ENCODE measurements around the gene BCL11B. TPM values are rescaled to one million over a fixed set of nuclear protein-coding genes. Genes with fewer than 3 reads are reported as not detected.
"Not testable (repeated sequence)": the region's sequence is repeated elsewhere in the genome, so short reads cannot be mapped to it uniquely, and the experiment has no call there.

Gene BCL11B
- total RNA-seq, 1 donor from 2014 or later: 2.6 TPM

DNA sequence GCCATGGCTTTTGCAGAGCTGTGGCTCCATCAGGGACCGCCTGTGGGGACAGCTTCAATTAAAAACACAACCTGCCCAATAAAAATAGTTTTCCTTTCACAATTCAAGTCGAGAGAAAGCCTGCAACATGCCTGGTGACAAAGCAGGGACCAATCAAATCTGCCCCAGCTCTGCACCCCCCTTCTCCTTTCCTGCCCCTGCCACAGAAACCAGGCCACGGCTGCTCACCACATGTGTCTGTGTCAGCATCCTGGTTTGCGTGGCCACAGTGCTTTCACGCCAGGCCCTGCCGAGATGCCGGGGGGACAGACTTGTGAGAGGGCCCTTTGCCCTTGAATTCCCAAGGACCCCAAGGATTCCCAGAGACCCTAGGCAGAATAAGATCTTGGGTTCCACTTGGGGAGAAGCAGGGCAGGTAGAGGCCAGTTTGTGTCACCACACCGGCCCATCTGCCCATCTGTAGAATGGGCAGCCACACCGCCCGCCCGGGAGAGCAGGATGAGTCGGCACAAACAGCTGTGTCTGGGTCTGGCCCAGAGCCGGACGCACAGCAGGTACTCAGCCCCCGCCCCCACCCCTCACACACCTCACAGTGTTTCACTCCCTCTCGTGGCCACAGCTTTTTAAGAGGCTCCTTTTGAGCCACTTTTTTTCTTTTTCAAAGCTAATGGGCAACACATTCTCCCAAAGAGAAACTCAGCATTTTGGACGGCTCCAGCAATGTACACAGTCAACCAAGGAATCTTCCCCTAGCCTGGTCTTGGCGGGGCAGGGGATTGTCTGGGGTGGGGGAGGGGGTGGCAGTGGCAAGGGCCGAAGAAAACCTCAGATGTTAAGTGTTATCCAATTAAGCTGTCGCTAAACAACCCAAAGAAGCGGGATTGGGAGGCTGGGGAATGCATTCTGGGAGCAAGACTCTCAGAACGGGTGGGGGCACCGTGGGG, 41.5 kb downstream of the BCL11B start:
- no peak overlapping the region for H3K27ac Mint-ChIP-seq (ENCODE audit: unreplicated experiment)
- TF ChIP-seq CTCF (IDR thresholded peaks at IDR 0.05; ENCODE audit: partially characterized antibody, unreplicated experiment): no peak
- H3K36me3 Mint-ChIP-seq (ENCODE audit: unreplicated experiment): peaks cover 5% of the 10 kb centered on the region
- no peak for DNase-seq
- H3K4me3 Mint-ChIP-seq (ENCODE audit: unreplicated experiment): no peak overlapping the region
- peaks cover 9% of the 10 kb centered on the region for H3K9me3 Mint-ChIP-seq (ENCODE audit: unreplicated experiment)
- peaks cover 6% of the 10 kb centered on the region for H3K27me3 Mint-ChIP-seq (ENCODE audit: unreplicated experiment)
- H3K4me1 Mint-ChIP-seq (ENCODE audit: low read depth, unreplicated experiment): peaks cover 10% of the 10 kb centered on the region

DNA sequence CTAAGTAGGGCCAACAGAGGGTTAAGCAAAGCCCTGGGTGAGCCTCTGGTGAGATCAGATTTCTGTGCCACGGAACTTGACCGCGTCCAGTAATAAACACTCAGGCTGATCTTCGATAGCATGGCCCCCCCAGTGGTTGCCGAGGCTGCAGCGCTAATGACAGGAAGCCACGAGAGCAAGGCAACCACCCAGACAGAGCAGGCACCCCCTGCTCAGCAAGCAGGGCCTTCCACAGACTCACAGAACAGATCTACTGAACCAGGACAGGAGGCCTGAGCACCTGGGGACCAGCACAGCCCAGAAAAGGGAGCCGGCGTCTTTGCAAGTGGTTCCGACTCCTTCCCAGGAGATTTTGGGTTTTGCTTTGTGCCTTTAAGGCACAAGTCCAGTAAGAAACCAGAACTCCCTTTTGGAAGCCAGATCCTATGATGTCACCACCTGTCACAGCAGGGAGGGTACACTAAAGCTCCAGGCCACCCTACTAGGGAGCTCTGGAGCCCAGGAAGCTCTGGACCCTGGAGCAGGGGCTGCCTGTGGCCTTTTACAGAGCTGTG, 42.3 kb downstream of the BCL11B start:
- Mint-ChIP-seq H3K27me3 (ENCODE audit: unreplicated experiment) (peaks cover 9% of the 10 kb centered on the region), H3K4me1 (ENCODE audit: low read depth, unreplicated experiment) (peaks cover 14% of the 10 kb centered on the region), H3K4me3 (ENCODE audit: unreplicated experiment) (no peak overlapping the region), H3K9me3 (ENCODE audit: unreplicated experiment) (peaks cover 9% of the 10 kb centered on the region), H3K27ac (ENCODE audit: unreplicated experiment) (no peak overlapping the region), H3K36me3 (ENCODE audit: unreplicated experiment) (peaks cover 5% of the 10 kb centered on the region)
- DNase-seq: no peak
- no peak for TF ChIP-seq CTCF (IDR thresholded peaks at IDR 0.05; ENCODE audit: partially characterized antibody, unreplicated experiment)

DNA sequence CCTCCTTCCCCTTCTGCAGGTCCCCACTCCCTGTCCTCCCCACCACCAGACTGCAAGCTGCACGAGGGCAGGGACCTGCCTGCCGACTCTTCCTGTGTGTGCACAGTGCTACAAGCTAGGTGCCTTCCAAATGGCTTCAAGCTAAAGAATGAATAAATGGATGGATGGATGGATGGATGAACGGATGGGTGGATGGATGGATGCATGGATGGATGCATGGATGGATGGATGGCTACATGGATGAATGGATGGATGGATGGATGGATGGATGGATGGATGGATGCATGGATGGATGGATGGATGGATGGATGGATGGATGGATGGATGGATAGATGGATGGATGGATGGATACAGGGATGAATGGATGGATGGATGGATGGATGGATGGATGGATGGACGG, 43.2 kb downstream of the BCL11B start:
- DNase-seq; H3K9me3 Mint-ChIP-seq (ENCODE audit: unreplicated experiment); H3K4me3 Mint-ChIP-seq (ENCODE audit: unreplicated experiment); H3K27me3 Mint-ChIP-seq (ENCODE audit: unreplicated experiment); H3K27ac Mint-ChIP-seq (ENCODE audit: unreplicated experiment); H3K36me3 Mint-ChIP-seq (ENCODE audit: unreplicated experiment): not testable (repeated sequence)
- peaks cover 14% of the 10 kb centered on the region for H3K4me1 Mint-ChIP-seq (ENCODE audit: low read depth, unreplicated experiment)

GRCh38 chr14:99226687-99227086, 45.3 kb downstream of the BCL11B start:
- DNase-seq: no peak
- Mint-ChIP-seq H3K36me3 (ENCODE audit: unreplicated experiment) (peaks cover 5% of the 10 kb centered on the region), H3K4me1 (ENCODE audit: low read depth, unreplicated experiment) (peaks cover 13% of the 10 kb centered on the region), H3K9me3 (ENCODE audit: unreplicated experiment) (peaks cover 6% of the 10 kb centered on the region), H3K27ac (ENCODE audit: unreplicated experiment) (no peak overlapping the region), H3K4me3 (ENCODE audit: unreplicated experiment) (no peak overlapping the region), H3K27me3 (ENCODE audit: unreplicated experiment) (peaks cover 9% of the 10 kb centered on the region)
- no peak for TF ChIP-seq CTCF (IDR thresholded peaks at IDR 0.05; ENCODE audit: partially characterized antibody, unreplicated experiment)

GRCh38 chr14:99225436-99226203, 46.4 kb downstream of the BCL11B start:
- Mint-ChIP-seq H3K27ac (ENCODE audit: unreplicated experiment) (peak overlapping the region; percentile 70), H3K4me3 (ENCODE audit: unreplicated experiment) (no peak overlapping the region), H3K9me3 (ENCODE audit: unreplicated experiment) (peaks cover 6% of the 10 kb centered on the region), H3K36me3 (ENCODE audit: unreplicated experiment) (peaks cover 5% of the 10 kb centered on the region), H3K27me3 (ENCODE audit: unreplicated experiment) (peaks cover 9% of the 10 kb centered on the region), H3K4me1 (ENCODE audit: low read depth, unreplicated experiment) (peaks cover 13% of the 10 kb centered on the region)
- TF ChIP-seq CTCF (IDR thresholded peaks at IDR 0.05; ENCODE audit: partially characterized antibody, unreplicated experiment): no peak
- DNase-seq: no peak

Data from glutamatergic neuron (in vitro differentiated cells).